ENCODE data around the gene ABHD15.

Gene ABHD15

DNA sequence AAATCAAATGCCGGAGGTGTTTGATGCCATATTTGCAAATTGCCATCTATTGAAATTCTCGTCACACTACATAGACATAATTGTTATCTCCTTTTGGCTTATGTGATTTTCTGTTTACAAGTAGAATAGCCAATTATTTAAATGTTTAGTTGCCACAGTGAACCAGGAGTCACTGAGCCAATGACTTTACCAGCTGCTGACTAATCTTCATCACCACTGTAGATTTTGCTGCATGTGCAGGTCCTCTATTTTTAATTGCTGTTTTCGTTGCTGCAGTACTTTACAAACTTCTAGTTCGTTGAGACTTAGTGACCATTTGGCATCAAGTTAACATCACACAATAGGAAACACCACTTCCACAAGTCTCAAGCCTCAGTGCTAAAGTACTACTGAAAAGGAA, 22.8 kb downstream of the ABHD15 start:
- DNase-seq (ENCODE audit: low spot score), result no peak

DNA sequence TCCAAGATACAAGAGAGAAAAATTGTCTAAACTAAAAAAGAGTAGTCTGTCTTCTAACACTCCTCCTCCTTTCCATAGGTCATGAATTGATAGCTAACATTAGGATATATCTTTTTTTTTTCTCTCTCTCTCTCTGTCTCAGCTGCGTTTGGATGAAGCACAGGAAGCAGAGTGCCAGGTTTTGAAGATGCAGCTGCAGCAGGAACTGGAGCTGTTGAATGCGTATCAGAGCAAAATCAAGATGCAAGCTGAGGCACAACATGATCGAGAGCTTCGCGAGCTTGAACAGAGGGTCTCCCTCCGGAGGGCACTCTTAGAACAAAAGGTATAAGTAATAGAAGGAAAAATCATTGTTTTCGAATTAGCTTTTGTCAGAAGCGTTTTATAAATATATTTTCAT, 32.9 kb downstream of the ABHD15 start:
- DNase-seq (ENCODE audit: low spot score), result no peak

DNA sequence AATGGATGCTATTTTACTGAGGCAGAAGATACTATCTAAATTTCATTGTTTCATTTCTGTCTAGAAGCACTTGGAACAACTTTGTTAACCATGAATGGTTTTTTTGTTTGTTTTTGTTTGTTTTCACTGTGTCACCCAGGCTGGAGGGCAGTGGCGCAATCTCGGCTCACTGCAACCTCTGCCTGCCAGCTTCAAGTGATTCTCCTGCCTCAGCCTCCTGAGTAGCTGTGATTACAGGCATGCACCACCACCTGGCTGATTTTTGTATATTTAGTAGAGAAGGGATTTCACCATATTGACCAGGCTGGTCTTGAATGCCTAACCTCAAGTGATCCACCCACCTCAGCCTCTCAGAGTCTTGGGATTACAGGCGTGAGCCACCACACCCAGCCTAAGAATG, 40.5 kb downstream of the ABHD15 start:
- DNase-seq (ENCODE audit: low spot score), result no peak

DNA sequence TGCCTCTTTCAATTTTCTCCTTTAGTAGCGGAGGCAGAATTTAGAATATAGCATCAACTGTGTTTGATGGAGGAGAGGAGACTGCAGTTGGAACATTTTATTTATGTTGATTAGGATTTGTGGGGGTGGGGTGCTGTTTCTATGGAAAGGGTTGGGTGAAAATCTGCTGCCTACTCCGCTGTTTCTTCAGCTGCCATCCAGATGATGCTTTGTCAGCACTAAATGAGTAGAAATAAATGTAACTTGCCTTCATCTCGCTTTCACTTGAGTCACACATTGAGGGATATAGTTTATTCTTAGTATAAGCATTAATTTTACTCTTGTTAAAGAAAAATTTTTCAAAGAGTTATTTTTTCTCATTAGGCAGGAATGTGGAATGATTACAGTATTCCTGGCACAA, 42.1 kb downstream of the ABHD15 start:
- DNase-seq (ENCODE audit: low spot score), result no peak

DNA sequence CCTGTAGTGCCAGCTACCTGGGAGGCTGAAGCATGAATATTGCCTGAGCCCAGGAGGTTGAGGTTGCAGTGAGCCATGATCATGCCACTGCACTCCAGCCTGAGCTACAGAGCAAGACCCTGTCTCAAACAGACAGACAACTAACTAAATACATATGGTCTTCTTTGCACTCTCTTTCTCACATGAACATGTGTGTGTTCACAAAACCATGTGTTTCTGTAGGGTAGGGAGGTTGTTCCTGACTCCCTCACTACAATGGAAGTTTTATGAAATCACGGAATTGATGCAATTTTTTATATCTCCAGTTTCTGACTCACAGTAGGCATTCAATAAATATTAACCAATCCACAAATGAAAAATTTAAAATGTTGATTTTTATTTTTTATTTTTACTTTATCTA, 48.5 kb downstream of the ABHD15 start:
- no peak for DNase-seq (ENCODE audit: low spot score)

DNA sequence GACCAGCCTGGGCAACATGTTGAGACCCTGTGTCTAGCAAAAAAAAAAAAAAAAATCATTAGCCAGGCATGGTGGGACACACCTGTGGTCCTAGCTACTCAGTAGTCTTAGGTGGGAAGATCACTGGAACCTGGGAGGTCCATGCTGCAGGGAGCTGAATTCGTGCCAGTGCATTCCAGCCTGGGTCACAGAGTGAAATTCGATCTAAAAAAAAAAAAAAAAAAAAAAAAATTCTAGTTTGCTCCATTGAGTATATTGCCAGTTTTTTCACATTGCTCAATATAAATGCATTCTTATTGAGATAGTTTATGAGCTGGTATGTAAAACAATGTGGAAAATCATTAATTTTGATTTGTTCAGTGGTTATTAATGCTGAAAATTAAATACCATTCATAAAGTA, 52.0 kb downstream of the ABHD15 start:
- DNase-seq (ENCODE audit: low spot score), result no peak

DNA sequence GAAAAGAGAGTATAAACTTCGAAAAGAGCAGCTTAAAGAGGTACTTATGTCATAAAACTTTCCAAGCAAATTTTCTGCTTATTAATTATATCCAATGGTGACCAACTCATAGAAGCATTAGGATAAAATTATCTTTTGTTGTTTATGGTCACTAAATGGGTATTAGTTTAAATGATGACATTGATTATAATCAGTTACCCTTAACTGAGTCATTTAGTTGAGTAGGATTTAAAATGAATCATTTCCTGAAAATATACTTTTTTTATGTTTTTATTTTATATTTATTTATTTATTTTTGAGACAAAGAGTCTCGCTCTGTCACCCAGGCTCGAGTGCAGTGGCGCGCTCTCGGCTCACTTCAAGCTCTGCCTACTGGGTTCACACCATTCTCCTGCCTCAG, 55.9 kb downstream of the ABHD15 start:
- no peak for DNase-seq (ENCODE audit: low spot score)
